IMR-90 (cell line): ENCODE results near the gene ACTRT2. TPM values are rescaled to one million over a fixed set of nuclear protein-coding genes. Genes with fewer than 3 reads are reported as not detected.

Experiments used
- ATAC-seq: fragments of 200-7000 bp; cut with Tn5 transposase; 2 replicates; pipeline ENCODE4 v1.9.1; 2020; ENCODE audit warnings: low read depth, mild to moderate bottlenecking, moderate library complexity
- BruUV-seq: library from RNA; stranded (reverse); fragments of 400-500 nt; replicated peaks from 2 replicates; lab custom pipeline; 2021; lab: Mats Ljungman, UMichigan
- CTCF ChIA-PET: fragments of 300-600 bp; formaldehyde crosslinking; extraction: SDS; loops from one replicate; lab custom pipeline; 2021; ENCODE audit warnings: antibody characterized with exemption; lab: Yijun Ruan, JAX
- POLR2A ChIA-PET: fragments of 300-600 bp; sonication (Branson Sonifier 250); formaldehyde crosslinking; loops from one replicate; lab custom pipeline; 2022; ENCODE audit warnings: antibody characterized with exemption; ENCODE audit not compliant: unreplicated experiment; lab: Charles Lee
- DNase-seq: peaks from one replicate; pipeline ENCODE4 v3.0.0; 2013
- H2AFZ ChIP-seq: replicated peaks from 2 replicates; pipeline ENCODE3; 2013; ENCODE audit warnings: low read length, mild to moderate bottlenecking; ENCODE audit not compliant: poor library complexity
- H2AK5ac ChIP-seq: 2 replicates; pipeline ENCODE4 v1.6.1; 2013; ENCODE audit warnings: low read depth, low read length, inconsistent platforms
- H2AK9ac ChIP-seq: replicated peaks from 2 replicates; pipeline ENCODE3; 2013; ENCODE audit warnings: mild to moderate bottlenecking, low read depth, low read length, moderate library complexity; ENCODE audit not compliant: poor library complexity
- H2BK120ac ChIP-seq: 2 replicates; pipeline ENCODE4 v1.6.1; 2013; ENCODE audit warnings: low read depth, low read length, inconsistent platforms
- H2BK15ac ChIP-seq: 3 replicates; pipeline ENCODE4 v1.6.1; 2013; ENCODE audit warnings: low read depth, low read length, inconsistent platforms
- H2BK20ac ChIP-seq: 2 replicates; pipeline ENCODE4 v1.6.1; 2013; ENCODE audit warnings: low read depth, mild to moderate bottlenecking, inconsistent platforms, low read length, moderate library complexity
- H2BK5ac ChIP-seq: 2 replicates; pipeline ENCODE4 v1.6.1; 2013; ENCODE audit warnings: mild to moderate bottlenecking, low read depth, low read length, inconsistent platforms; ENCODE audit not compliant: poor library complexity, severe bottlenecking
- H3K14ac ChIP-seq: replicated peaks from 2 replicates; pipeline ENCODE4 v1.6.1; 2013; ENCODE audit warnings: low read depth, low read length, inconsistent platforms
- H3K18ac ChIP-seq: 2 replicates; pipeline ENCODE4 v1.6.1; 2013; ENCODE audit warnings: low read depth, low read length, control low read depth
- H3K23ac ChIP-seq: 2 replicates; pipeline ENCODE4 v1.6.1; 2013; ENCODE audit warnings: low read depth, low read length, inconsistent platforms
- H3K27ac ChIP-seq: 2 replicates; pipeline ENCODE4 v1.5.1; 2013; ENCODE audit warnings: mild to moderate bottlenecking, control low read depth, low read length; ENCODE audit not compliant: insufficient read depth
- H3K27me3 ChIP-seq: 2 replicates; pipeline ENCODE4 v1.6.1; 2013; ENCODE audit warnings: low read length; ENCODE audit not compliant: control insufficient read depth, insufficient read depth
- H3K36me3 ChIP-seq: 2 replicates; pipeline ENCODE4 v1.6.1; 2013; ENCODE audit warnings: low read length, mixed read lengths; ENCODE audit not compliant: control insufficient read depth, insufficient read depth
- H3K4ac ChIP-seq: 2 replicates; pipeline ENCODE4 v1.6.1; 2013; ENCODE audit warnings: low read depth, low read length, inconsistent platforms
- H3K4me1 ChIP-seq: 2 replicates; pipeline ENCODE4 v1.6.1; 2013; ENCODE audit warnings: low read length, mixed read lengths; ENCODE audit not compliant: control insufficient read depth, insufficient read depth
- H3K4me2 ChIP-seq: 2 replicates; pipeline ENCODE4 v1.6.1; 2013; ENCODE audit warnings: low read depth, mild to moderate bottlenecking, control low read depth, low read length, moderate library complexity
- H3K4me3 ChIP-seq: 2 replicates; pipeline ENCODE4 v1.5.1; 2013; ENCODE audit warnings: low read depth, mild to moderate bottlenecking, control low read depth, low read length, moderate library complexity; ENCODE audit not compliant: insufficient read depth
- H3K56ac ChIP-seq: 2 replicates; pipeline ENCODE4 v1.6.1; 2013; ENCODE audit warnings: low read length, inconsistent platforms; ENCODE audit not compliant: insufficient read depth; ENCODE audit errors: extremely low read depth
- H3K79me1 ChIP-seq, 2 experiments: 2 replicates each; pipeline ENCODE4 v1.6.1; 2013; ENCODE audit warnings: low read length in 2 of 2, inconsistent platforms in 1 of 2, low read depth in 1 of 2
- H3K9ac ChIP-seq: 2 replicates; pipeline ENCODE4 v1.6.1; 2013; ENCODE audit warnings: low read depth, low read length, control low read depth
- H3K9me1 ChIP-seq: 2 replicates; pipeline ENCODE4 v1.6.1; 2013; ENCODE audit warnings: low read length, inconsistent platforms; ENCODE audit not compliant: insufficient read depth
- H3K9me3 ChIP-seq: 2 replicates; pipeline ENCODE4 v1.6.1; 2013; ENCODE audit warnings: low read length; ENCODE audit not compliant: control insufficient read depth, insufficient read depth
- H4K20me1 ChIP-seq: 2 replicates; pipeline ENCODE4 v1.6.1; 2013; ENCODE audit warnings: low read length, inconsistent platforms; ENCODE audit not compliant: insufficient read depth
- H4K5ac ChIP-seq: 2 replicates; pipeline ENCODE4 v1.6.1; 2013; ENCODE audit warnings: mild to moderate bottlenecking, low read depth, low read length, control low read depth
- H4K8ac ChIP-seq, 2 experiments: 2 replicates each; pipeline ENCODE4 v1.6.1; 2013; ENCODE audit warnings: low read depth in 2 of 2, low read length in 2 of 2, control low read depth in 1 of 2, inconsistent platforms in 1 of 2
- H4K91ac ChIP-seq: 2 replicates; pipeline ENCODE4 v1.6.1; 2013; ENCODE audit warnings: low read depth, low read length, inconsistent platforms; ENCODE audit not compliant: insufficient read depth
- BHLHE40 ChIP-seq: fragments of 150-350 bp; IDR thresholded peaks from 2 replicates; pipeline ENCODE4 v1.6.1; 2016; ENCODE audit warnings: mild to moderate bottlenecking, low read depth, low read length
- CEBPB ChIP-seq: IDR thresholded peaks from 2 replicates; pipeline ENCODE4 v1.6.1; 2012; ENCODE audit warnings: low read depth, low read length, improper control_type of control experiment
- CHD1 ChIP-seq: IDR thresholded peaks from 2 replicates; pipeline ENCODE4 v1.6.1; 2012; ENCODE audit warnings: low read depth, low read length, improper control_type of control experiment
- FOS ChIP-seq: fragments of 150-350 bp; IDR thresholded peaks from 2 replicates; pipeline ENCODE4 v1.6.1; 2016; ENCODE audit warnings: low read depth, low read length
- MAFK ChIP-seq: IDR thresholded peaks from 2 replicates; pipeline ENCODE4 v1.6.1; 2012; ENCODE audit warnings: low read depth, low read length, improper control_type of control experiment
- MXI1 ChIP-seq: IDR thresholded peaks from 2 replicates; pipeline ENCODE4 v1.6.1; 2012; ENCODE audit warnings: low read depth, mild to moderate bottlenecking, low read length, moderate library complexity, borderline replicate concordance
- NFE2L2 ChIP-seq: fragments of 150-350 bp; IDR thresholded peaks from 2 replicates; pipeline ENCODE4 v1.6.1; 2016; ENCODE audit warnings: low read depth, mild to moderate bottlenecking, low read length
- POLR2A ChIP-seq: IDR thresholded peaks from 2 replicates; pipeline ENCODE4 v1.6.1; 2012; ENCODE audit warnings: mild to moderate bottlenecking, low read depth, low read length
- RAD21 ChIP-seq: IDR thresholded peaks from 2 replicates; pipeline ENCODE4 v1.6.1; 2012; ENCODE audit warnings: low read length, improper control_type of control experiment
- RCOR1 ChIP-seq: IDR thresholded peaks from 2 replicates; pipeline ENCODE4 v1.6.1; 2012; ENCODE audit warnings: mild to moderate bottlenecking, low read length, improper control_type of control experiment; ENCODE audit not compliant: insufficient replicate concordance
- RFX5 ChIP-seq: IDR thresholded peaks from 2 replicates; pipeline ENCODE4 v1.8.0; 2012; ENCODE audit warnings: low read depth, mild to moderate bottlenecking, low read length, moderate library complexity
- SMC3 ChIP-seq: fragments of 150-350 bp; IDR thresholded peaks from 2 replicates; pipeline ENCODE4 v1.6.1; 2016; ENCODE audit warnings: low read depth, mild to moderate bottlenecking, antibody characterized with exemption, low read length, moderate library complexity
- WGBS, 2 experiments: methylation state at CpG; one replicate each; pipeline versions ENCODE4 v1.1.5 to v1.1.7; 2013; ENCODE audit warnings: missing lambda C conversion rate in 2 of 2; ENCODE audit not compliant: insufficient read length in 1 of 2; ENCODE audit errors: extremely low coverage in 2 of 2; 5-methylcytosine and 5-hydroxymethylcytosine counted together
- dilution Hi-C: fragments of 300-500 bp; cut with HindIII; formaldehyde crosslinking; loops from one replicate; pipeline ENCODE4 v1.14.3; 2018; ENCODE audit warnings: low sequenced_read_pairs; ENCODE audit not compliant: unreplicated experiment
- in situ Hi-C: fragments of 300-500 bp; cut with MboI; formaldehyde crosslinking; loops from 3 replicates; pipeline ENCODE4 v1.14.3; 2019; ENCODE audit warnings: low sequenced_read_pairs, inconsistent platforms, mixed read lengths
- intact Hi-C: fragments of 100-400 bp; cut with micrococcal nuclease; formaldehyde crosslinking; loops from 2 replicates; pipeline ENCODE4 v1.10.0; 2022
- polyA plus RNA-seq, 3 experiments: library from polyadenylated mRNA; depleted of rRNA; stranded (reverse); fragments of >200 nt; gene quantifications; 2 replicates each; pipeline ENCODE4 v1.2.3, GENCODE V29; 2012; ENCODE audit warnings: low replicate concordance in 1 of 3
- total RNA-seq: library from RNA; depleted of rRNA; stranded (reverse); fragments of >200 nt; gene quantifications from 2 replicates; pipeline ENCODE4 v1.2.3, GENCODE V29; 2012
- TF ChIP-seq, protein P1 (sequence below): fragments of 150-350 bp; IDR thresholded peaks from 2 replicates; pipeline ENCODE4 v1.6.1; 2016; ENCODE audit warnings: low read depth, mild to moderate bottlenecking, low read length, moderate library complexity, borderline replicate concordance
- TF ChIP-seq, protein P2 (sequence below): conservative IDR thresholded peaks from 2 replicates; pipeline ENCODE4 v1.5.1; 2012; ENCODE audit warnings: mild to moderate bottlenecking, low read depth, low read length, improper control_type of control experiment
- TF ChIP-seq, protein P3 (sequence below): fragments of 150-350 bp; IDR thresholded peaks from 2 replicates; pipeline ENCODE4 v1.6.1; 2017; ENCODE audit warnings: mild to moderate bottlenecking, antibody characterized with exemption, low read length, low read depth

The ACTRT2 gene
- total and polyA plus RNA-seq, 2 of the 4 experiments (the other 2 are of a cell fraction): not detected

- Histone ChIP-seq H2AK5ac (no peak overlapping the region), H4K91ac (no peak overlapping the region)
- BruUV-seq: no TSS peak
These were observed 1.3 kb downstream of the ACTRT2 start for GRCh38 chr1:3022511-3022973.

More at GRCh38 chr1:3022511-3022973, 1.3 kb downstream of the ACTRT2 start:
- CTCF ChIA-PET: no interaction called here
- no peaks in the 10 kb centered on the region for H4K20me1 ChIP-seq
- H2BK20ac ChIP-seq: no peak overlapping the region
- no peak overlapping the region for H3K4me2 ChIP-seq
- DNase-seq (no peak), ATAC-seq (no peak)
- H3K27ac ChIP-seq: no peak overlapping the region
- H3K4me1 ChIP-seq: no peaks in the 10 kb centered on the region
- H2AFZ ChIP-seq: no peak overlapping the region
- H3K9ac ChIP-seq: no peak overlapping the region
- H3K9me3 ChIP-seq: peaks cover 61% of the 10 kb centered on the region
- H3K4me3 ChIP-seq: no peak overlapping the region
- in situ Hi-C loops: no loop called here
- dilution Hi-C loops: no loop called here
- H3K27me3 ChIP-seq: no peaks in the 10 kb centered on the region
- H2BK15ac ChIP-seq: no peak overlapping the region
- 90% methylated on average over 2 of the region's 18 CpGs; no CpG with 5 or more reads in 1 of the 2 experiments for whole genome bisulfite sequencing, 2 experiments
- H2BK120ac ChIP-seq: no peak overlapping the region
- H3K14ac ChIP-seq: no peak overlapping the region
- H3K18ac ChIP-seq: no peak overlapping the region
- no peak overlapping the region for H3K4ac ChIP-seq
- no peaks in the 10 kb centered on the region for H3K36me3 ChIP-seq
- POLR2A ChIA-PET: no interaction called here
- no peak overlapping the region for H3K56ac ChIP-seq
- intact Hi-C loops: no loop called here
- no peaks in the 10 kb centered on the region for H3K79me1 ChIP-seq
- H4K5ac ChIP-seq: no peak overlapping the region
- no peak overlapping the region for H2AK9ac ChIP-seq
- H2BK5ac ChIP-seq: no peak overlapping the region
- TF ChIP-seq RAD21 (no peak), BHLHE40 (no peak), FOS (no peak), RFX5 (no peak), MXI1 (no peak), NFE2L2 (no peak), MAFK (no peak), CEBPB (no peak), RCOR1 (no peak), CHD1 (no peak), SMC3 (no peak), POLR2A (no peak)
- TF ChIP-seq, protein P1, sequence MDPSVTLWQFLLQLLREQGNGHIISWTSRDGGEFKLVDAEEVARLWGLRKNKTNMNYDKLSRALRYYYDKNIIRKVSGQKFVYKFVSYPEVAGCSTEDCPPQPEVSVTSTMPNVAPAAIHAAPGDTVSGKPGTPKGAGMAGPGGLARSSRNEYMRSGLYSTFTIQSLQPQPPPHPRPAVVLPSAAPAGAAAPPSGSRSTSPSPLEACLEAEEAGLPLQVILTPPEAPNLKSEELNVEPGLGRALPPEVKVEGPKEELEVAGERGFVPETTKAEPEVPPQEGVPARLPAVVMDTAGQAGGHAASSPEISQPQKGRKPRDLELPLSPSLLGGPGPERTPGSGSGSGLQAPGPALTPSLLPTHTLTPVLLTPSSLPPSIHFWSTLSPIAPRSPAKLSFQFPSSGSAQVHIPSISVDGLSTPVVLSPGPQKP: no peak
- TF ChIP-seq, protein P2, sequence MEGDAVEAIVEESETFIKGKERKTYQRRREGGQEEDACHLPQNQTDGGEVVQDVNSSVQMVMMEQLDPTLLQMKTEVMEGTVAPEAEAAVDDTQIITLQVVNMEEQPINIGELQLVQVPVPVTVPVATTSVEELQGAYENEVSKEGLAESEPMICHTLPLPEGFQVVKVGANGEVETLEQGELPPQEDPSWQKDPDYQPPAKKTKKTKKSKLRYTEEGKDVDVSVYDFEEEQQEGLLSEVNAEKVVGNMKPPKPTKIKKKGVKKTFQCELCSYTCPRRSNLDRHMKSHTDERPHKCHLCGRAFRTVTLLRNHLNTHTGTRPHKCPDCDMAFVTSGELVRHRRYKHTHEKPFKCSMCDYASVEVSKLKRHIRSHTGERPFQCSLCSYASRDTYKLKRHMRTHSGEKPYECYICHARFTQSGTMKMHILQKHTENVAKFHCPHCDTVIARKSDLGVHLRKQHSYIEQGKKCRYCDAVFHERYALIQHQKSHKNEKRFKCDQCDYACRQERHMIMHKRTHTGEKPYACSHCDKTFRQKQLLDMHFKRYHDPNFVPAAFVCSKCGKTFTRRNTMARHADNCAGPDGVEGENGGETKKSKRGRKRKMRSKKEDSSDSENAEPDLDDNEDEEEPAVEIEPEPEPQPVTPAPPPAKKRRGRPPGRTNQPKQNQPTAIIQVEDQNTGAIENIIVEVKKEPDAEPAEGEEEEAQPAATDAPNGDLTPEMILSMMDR: no peak
- TF ChIP-seq, protein P3, sequence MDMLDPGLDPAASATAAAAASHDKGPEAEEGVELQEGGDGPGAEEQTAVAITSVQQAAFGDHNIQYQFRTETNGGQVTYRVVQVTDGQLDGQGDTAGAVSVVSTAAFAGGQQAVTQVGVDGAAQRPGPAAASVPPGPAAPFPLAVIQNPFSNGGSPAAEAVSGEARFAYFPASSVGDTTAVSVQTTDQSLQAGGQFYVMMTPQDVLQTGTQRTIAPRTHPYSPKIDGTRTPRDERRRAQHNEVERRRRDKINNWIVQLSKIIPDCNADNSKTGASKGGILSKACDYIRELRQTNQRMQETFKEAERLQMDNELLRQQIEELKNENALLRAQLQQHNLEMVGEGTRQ: no peak
- no peaks in the 10 kb centered on the region for H3K9me1 ChIP-seq
- no peak overlapping the region for H3K23ac ChIP-seq
- no peak overlapping the region for H4K8ac ChIP-seq
